ENCODE data around the gene KCNJ18. TPM values are rescaled to one million over a fixed set of nuclear protein-coding genes. Genes with fewer than 3 reads are reported as not detected.

Gene KCNJ18
- total and polyA plus RNA-seq, 2 of the 13 experiments (the other 11 are each of a cell fraction or from before 2014, with no cell fraction given) = not detected

DNA sequence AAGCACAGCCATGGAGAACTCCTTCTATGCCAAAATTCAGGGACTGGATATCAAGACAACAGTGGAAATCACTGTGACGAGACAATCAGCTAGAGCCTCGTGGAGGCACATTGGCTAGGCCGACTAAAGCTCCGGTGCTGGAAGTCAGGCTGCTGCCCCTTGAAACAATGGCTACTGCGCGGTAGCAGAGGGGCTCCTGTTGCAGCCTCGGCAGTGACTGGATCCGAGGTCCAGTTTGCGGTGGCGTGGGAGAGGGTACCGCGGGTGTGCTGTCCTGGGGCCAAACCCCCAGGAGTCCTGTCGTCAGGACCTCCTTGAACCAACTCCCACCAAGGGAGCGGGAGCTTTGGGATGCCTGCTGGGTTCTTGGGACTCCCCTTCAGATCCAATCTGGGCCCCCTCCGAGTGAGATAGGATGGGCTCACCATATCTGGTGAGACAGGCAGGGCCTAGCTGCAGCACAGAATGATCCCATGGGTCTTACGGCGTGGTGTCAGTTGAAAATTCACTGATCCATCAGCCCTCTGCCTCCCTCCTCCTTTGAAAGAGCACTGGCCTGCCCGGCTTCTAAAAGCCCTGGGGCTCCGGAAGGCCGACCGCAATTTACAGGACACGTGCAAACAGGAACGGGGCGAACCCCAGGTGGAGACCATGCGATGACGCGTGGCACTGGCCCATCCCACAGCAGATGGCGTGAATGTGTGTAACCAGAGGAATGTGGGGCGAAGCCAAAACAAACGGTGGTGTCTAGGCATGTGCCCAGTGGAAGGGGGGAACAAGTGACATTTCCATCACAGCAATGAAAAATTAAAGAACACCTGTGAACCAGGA, 15.8 kb upstream of the KCNJ18 start:
- no peak overlapping the region for H2AFZ ChIP-seq (ENCODE audit: low read length)
- H3K4me1 ChIP-seq (ENCODE audit: insufficient read depth, low read length) = no peaks in the 10 kb centered on the region
- H3K9ac ChIP-seq (ENCODE audit: insufficient read depth, low read depth, low read length) = no peak overlapping the region
- ChIA-PET POLR2A (no interaction called here), CTCF (ENCODE audit: low intra/inter-chr PET ratio, low total read pairs) (no interaction called here)
- no peaks in the 10 kb centered on the region for H3K79me2 ChIP-seq (ENCODE audit: insufficient read depth, low read length)
- peaks cover 5 to 34% of the 10 kb centered on the region in 2 experiments; a peak in 3 of 5 replicates for H3K27me3 ChIP-seq (ENCODE audit: control insufficient read depth in 1 of 2, insufficient read depth in 2 of 2, low read length in 2 of 2)
- in situ Hi-C loops (cut with HindIII; ENCODE audit: extremely low pct_ligation_motif_present, low pct_unique_long_range_greater_than_20kb) = no loop called here
- no peaks in the 10 kb centered on the region for H4K20me1 ChIP-seq (ENCODE audit: insufficient read depth, low read length)
- H3K9me3 ChIP-seq (ENCODE audit: low read length) = no peaks in the 10 kb centered on the region
- H3K4me3 ChIP-seq (replicated peaks in 1 of 3; ENCODE audit: insufficient read depth in 1 of 3, low read depth in 2 of 3, low read length in 3 of 3) = no peak overlapping the region
- TF ChIP-seq NR3C1 (CRISPR knock-in tag; IDR thresholded peaks at IDR 0.05) = no peak
- no peak for TF ChIP-seq HNF4A (CRISPR knock-in tag; IDR thresholded peaks at IDR 0.05)
- TF ChIP-seq SMAD1 (CRISPR knock-in tag; IDR thresholded peaks at IDR 0.05; ENCODE audit: borderline replicate concordance, low read depth) = no peak
- TF ChIP-seq CBX5 (CRISPR knock-in tag; IDR thresholded peaks at IDR 0.05; ENCODE audit: borderline replicate concordance) = no peak
- no peak for TF ChIP-seq KIAA2018 (CRISPR knock-in tag; IDR thresholded peaks at IDR 0.05; ENCODE audit: borderline replicate concordance)
- TF ChIP-seq ZC3H4 (CRISPR knock-in tag; IDR thresholded peaks at IDR 0.05; ENCODE audit: borderline replicate concordance) = no peak
- TF ChIP-seq ZNF414 (CRISPR knock-in tag; IDR thresholded peaks at IDR 0.05) = no peak
- H3K27ac ChIP-seq (ENCODE audit: extremely low read length, insufficient read depth, low read length) = no peak overlapping the region
- FAIRE-seq (no peak), ATAC-seq (no peak), DNase-seq (ENCODE audit: low spot score) (no peak)
- no TSS peak for BruUV-seq (replicated peaks)
- H3K4me2 ChIP-seq (ENCODE audit: low read depth, low read length) = no peak overlapping the region
- intact Hi-C loops (cut with micrococcal nuclease; ENCODE audit: unreplicated experiment) = no loop called here
- H3K36me3 ChIP-seq (replicated peaks in 1 of 2; ENCODE audit: control insufficient read depth in 1 of 2, insufficient read depth in 2 of 2, low read length in 2 of 2) = no peaks in the 10 kb centered on the region
- 24% methylated on average over 21 of the region's 30 CpGs for WGBS (ENCODE audit: low lambda C conversion rate)

Measured in HepG2 (cell line).